GM19455 (cell line): Measurements from ENCODE around the gene RANBP9.

ENCODE experiments used
- ATAC-seq: cut with Tn5 transposase; IDR thresholded peaks from one replicate; pipeline ENCODE4 v1.9.1; 2021; ENCODE audit not compliant: unreplicated experiment

Gene RANBP9

GRCh38 chr6:13655700-13656099, 55.9 kb downstream of the RANBP9 start:
- no peak for ATAC-seq

- ATAC-seq: no peak
These were observed 57.1 kb downstream of the RANBP9 start for GRCh38 chr6:13654496-13654895.

GRCh38 chr6:13653296-13653695, 58.3 kb downstream of the RANBP9 start:
- no peak for ATAC-seq

GRCh38 chr6:13649393-13649792, 62.2 kb downstream of the RANBP9 start:
- no peak for ATAC-seq

GRCh38 chr6:13648850-13649249, 62.8 kb downstream of the RANBP9 start:
- no peak for ATAC-seq

GRCh38 chr6:13643125-13643524, 68.5 kb downstream of the RANBP9 start:
- ATAC-seq: no peak

- ATAC-seq: no peak
These were observed 70.3 kb downstream of the RANBP9 start for GRCh38 chr6:13641315-13641714.

GRCh38 chr6:13638626-13639025, 73.0 kb downstream of the RANBP9 start:
- no peak for ATAC-seq

GRCh38 chr6:13638014-13638413, 73.6 kb downstream of the RANBP9 start:
- no peak for ATAC-seq

- ATAC-seq: no peak
These were observed 75.5 kb downstream of the RANBP9 start for GRCh38 chr6:13635948-13636658.

GRCh38 chr6:13633343-13633742, 78.3 kb downstream of the RANBP9 start:
- no peak for ATAC-seq

GRCh38 chr6:13630499-13630898, 81.1 kb downstream of the RANBP9 start:
- ATAC-seq: no peak

- ATAC-seq: no peak
These were observed 82.0 kb downstream of the RANBP9 start for GRCh38 chr6:13629459-13630116.

GRCh38 chr6:13624871-13625288, 86.8 kb downstream of the RANBP9 start:
- peak; percentile 64 for ATAC-seq

- no peak for ATAC-seq
These were observed 94.6 kb downstream of the RANBP9 start for GRCh38 chr6:13617066-13617465.

GRCh38 chr6:13615792-13616120, 95.9 kb downstream of the RANBP9 start:
- no peak for ATAC-seq

GRCh38 chr6:13614926-13615791, 96.5 kb downstream of the RANBP9 start, which contains the start of gene NOL7:
NOL7 (plus strand) TSS chr6:13615335; CDS start chr6:13615359, 24 bp downstream.
- ATAC-seq: peak; percentile 89

GRCh38 chr6:13614126-13614925, 97.3 kb downstream of the RANBP9 start:
- peak; percentile 22 for ATAC-seq

- ATAC-seq: no peak
These were observed 98.5 kb downstream of the RANBP9 start for GRCh38 chr6:13613029-13613594.

- no peak for ATAC-seq
These were observed 99.9 kb downstream of the RANBP9 start for GRCh38 chr6:13611715-13612114.

GRCh38 chr6:13605634-13606033, 106.0 kb downstream of the RANBP9 start:
- no peak for ATAC-seq
